Stimulated activated naive CD8-positive, alpha-beta T cell treated with anti-CD3 and anti-CD28 coated beads, Interleukin-15, Interleukin-2, amounts not matched to agents 100 ng/mL and 50 ng/mL, for 24 hours (primary cell): ENCODE data around the gene ELANE.
"Not testable (repeated sequence)": the region's sequence is repeated elsewhere in the genome, so short reads cannot be mapped to it uniquely, and the experiment has no call there.

Experiments used
- H3K27ac Mint-ChIP-seq: one replicate; pipeline ENCODE4 v1.8.0; 2021; ENCODE audit warnings: mild to moderate bottlenecking, mixed read lengths
- H3K27me3 Mint-ChIP-seq: one replicate; pipeline ENCODE4 v1.8.0; 2021; ENCODE audit warnings: mixed read lengths
- H3K36me3 Mint-ChIP-seq: one replicate; pipeline ENCODE4 v1.8.0; 2021; ENCODE audit warnings: low read depth, mixed read lengths
- H3K4me1 Mint-ChIP-seq: one replicate; pipeline ENCODE4 v1.8.0; 2021; ENCODE audit warnings: low read depth, mixed read lengths
- H3K4me3 Mint-ChIP-seq: one replicate; pipeline ENCODE4 v1.8.0; 2021; ENCODE audit warnings: mild to moderate bottlenecking, mixed read lengths
- H3K9me3 Mint-ChIP-seq: one replicate; pipeline ENCODE4 v1.8.0; 2021; ENCODE audit warnings: mixed read lengths

The ELANE gene

DNA sequence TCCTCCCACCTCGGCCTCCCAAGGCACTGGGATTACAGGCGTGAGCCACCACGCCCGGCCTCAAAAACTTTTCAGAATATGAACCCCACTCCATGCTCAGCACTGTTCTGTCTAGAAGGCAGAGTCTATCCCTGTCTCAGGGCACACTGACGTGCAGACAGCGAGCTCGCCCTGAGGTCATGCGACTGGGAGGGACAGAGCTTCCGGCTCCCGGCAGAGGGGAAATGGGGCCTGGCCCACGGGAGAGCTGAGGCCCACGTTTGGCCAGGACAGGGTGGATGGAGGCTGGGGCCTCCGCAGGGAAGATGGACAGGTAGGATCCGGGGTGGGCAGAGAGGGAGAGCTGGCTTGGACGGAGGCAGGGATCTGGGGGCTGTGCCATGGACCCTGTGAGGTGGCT is 27.2 kb upstream of the ELANE start:
- no peaks in the 10 kb centered on the region for H3K4me1 Mint-ChIP-seq
- H3K9me3 Mint-ChIP-seq = no peaks in the 10 kb centered on the region
- H3K27me3 Mint-ChIP-seq = peaks cover 5% of the 10 kb centered on the region
- no peaks in the 10 kb centered on the region for H3K36me3 Mint-ChIP-seq
- no peak overlapping the region for H3K4me3 Mint-ChIP-seq
- H3K27ac Mint-ChIP-seq = no peak overlapping the region

DNA sequence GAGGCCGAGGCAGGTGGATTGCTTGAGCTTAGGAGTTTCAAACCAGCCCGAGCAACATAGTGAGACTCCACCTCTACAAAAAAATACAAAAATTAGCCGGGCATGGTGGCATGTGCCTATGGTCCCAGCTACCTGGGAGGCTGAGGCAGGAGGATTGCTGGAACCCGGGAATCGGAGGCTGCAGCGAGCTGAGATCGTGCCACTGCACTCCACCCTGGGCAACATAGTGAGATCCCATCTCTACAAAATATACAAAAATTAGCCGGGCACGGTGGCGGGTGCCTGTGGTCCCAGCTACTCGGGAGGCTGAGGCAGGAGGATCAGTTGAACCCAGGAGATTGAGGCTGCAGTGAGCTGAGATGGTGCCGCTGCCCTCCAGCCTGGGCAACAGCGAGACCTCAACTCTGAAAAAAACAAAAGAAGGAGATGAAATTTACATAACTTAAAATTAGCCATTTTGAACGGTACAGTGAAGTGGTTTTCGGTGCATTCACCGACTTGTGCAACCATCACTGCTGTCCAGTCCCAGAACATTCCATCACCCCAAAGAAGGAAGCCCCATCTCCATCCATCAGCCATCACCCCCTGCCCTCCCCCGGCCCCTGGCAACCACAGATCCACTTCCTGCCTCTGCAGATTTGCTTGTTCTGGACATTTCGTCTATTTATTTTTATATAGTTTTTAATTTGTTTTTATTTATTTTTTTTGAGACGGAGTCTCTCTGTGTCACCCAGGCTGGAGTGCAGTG is 26.0 kb upstream of the ELANE start:
- no peaks in the 10 kb centered on the region for H3K4me1 Mint-ChIP-seq
- peaks cover 5% of the 10 kb centered on the region for H3K27me3 Mint-ChIP-seq
- H3K9me3 Mint-ChIP-seq = no peaks in the 10 kb centered on the region
- H3K27ac Mint-ChIP-seq = no peak overlapping the region
- H3K36me3 Mint-ChIP-seq = no peaks in the 10 kb centered on the region
- H3K4me3 Mint-ChIP-seq = no peak overlapping the region

DNA sequence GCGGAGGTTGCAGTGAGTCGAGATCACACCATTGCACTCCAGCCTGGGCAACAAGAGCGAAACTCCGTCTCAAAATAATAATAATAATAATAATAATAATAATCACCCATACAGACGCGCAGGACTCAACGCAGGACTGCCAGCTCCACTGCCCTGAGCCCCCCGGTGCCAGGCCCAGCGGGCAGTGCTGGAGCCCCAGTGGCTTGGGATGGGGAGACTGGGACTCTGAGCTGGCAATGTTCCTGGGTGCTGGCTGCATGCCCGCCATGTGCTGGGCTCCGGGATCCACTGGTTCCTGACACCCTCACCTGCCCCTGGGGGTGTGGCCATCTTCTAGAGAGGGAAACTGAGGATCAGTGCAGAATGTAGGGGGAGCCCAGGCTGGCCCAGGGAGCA is 24.8 kb upstream of the ELANE start:
- Mint-ChIP-seq H3K4me1 (no peaks in the 10 kb centered on the region), H3K4me3 (no peak overlapping the region), H3K36me3 (no peaks in the 10 kb centered on the region), H3K27ac (no peak overlapping the region), H3K27me3 (peaks cover 5% of the 10 kb centered on the region), H3K9me3 (no peaks in the 10 kb centered on the region)

DNA sequence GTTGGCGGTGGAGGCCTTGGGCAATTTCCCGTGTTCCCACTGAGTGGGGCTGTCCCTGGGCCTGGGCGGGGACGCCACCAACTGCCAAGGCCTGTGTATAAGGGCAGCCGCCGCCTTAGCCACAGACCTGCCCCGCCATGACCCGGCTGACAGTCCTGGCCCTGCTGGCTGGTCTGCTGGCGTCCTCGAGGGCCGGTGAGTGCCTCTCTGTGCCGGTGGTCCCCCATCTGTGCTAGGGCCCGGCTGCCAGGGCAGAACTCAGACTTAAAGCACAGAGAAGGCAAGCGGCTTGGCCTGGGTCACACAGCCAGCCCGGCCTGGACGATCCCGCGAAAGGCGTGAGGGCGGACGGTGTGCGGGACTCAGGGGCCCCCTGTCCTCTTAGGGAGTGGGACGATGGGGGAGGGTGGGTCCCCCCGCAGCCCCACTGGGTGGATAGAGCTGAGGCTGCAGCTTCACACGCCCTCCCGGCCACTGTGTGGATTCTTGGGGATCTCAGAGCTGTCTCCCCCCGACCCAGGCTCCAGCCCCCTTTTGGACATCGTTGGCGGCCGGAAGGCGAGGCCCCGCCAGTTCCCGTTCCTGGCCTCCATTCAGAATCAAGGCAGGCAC is 24.3 kb upstream of the ELANE start, which contains the start of gene AZU1:
Gene AZU1 (plus strand): TSS at position 128 of the 612 bp plus-strand sequence. CDS start 10 bp downstream, at position 138.
- H3K9me3 Mint-ChIP-seq = no peaks in the 10 kb centered on the region
- no peak within 1 kb of the TSS for H3K27ac Mint-ChIP-seq
- peaks cover 2% of the 10 kb centered on the region for H3K27me3 Mint-ChIP-seq
- H3K4me1 Mint-ChIP-seq = no peaks in the 10 kb centered on the region
- H3K36me3 Mint-ChIP-seq = no peaks in the 10 kb centered on the region
- no peak within 1 kb of the TSS for H3K4me3 Mint-ChIP-seq

DNA sequence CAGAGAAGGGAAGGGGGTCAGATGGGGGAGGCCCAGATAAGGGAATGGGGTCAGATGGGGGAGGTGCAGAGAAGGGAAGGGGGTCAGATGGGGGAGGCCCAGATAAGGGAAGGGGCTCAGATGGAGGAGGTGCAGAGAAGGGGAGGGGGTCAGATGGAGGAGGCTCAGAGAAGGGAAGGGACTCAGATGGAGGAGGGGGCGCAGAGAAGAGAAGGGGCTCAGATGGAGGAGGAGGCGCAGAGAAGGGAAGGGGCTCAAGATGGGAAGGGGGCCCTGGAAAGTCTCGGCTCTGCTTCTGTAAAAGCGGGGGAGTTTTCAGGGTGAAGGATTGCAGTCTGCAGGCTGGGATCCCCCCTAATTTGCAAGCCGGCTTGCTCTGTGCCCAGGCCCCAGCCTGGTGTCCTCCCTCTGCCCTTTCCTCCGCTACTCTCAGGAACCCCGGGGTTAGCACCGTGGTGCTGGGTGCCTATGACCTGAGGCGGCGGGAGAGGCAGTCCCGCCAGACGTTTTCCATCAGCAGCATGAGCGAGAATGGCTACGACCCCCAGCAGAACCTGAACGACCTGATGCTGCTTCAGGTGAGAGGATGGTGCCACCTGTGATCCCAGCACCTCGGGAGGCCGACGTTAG is 22.9 kb upstream of the ELANE start:
- Mint-ChIP-seq H3K4me1 (no peaks in the 10 kb centered on the region), H3K27ac (no peak overlapping the region), H3K36me3 (no peaks in the 10 kb centered on the region), H3K4me3 (no peak overlapping the region), H3K27me3 (no peaks in the 10 kb centered on the region), H3K9me3 (no peaks in the 10 kb centered on the region)

DNA sequence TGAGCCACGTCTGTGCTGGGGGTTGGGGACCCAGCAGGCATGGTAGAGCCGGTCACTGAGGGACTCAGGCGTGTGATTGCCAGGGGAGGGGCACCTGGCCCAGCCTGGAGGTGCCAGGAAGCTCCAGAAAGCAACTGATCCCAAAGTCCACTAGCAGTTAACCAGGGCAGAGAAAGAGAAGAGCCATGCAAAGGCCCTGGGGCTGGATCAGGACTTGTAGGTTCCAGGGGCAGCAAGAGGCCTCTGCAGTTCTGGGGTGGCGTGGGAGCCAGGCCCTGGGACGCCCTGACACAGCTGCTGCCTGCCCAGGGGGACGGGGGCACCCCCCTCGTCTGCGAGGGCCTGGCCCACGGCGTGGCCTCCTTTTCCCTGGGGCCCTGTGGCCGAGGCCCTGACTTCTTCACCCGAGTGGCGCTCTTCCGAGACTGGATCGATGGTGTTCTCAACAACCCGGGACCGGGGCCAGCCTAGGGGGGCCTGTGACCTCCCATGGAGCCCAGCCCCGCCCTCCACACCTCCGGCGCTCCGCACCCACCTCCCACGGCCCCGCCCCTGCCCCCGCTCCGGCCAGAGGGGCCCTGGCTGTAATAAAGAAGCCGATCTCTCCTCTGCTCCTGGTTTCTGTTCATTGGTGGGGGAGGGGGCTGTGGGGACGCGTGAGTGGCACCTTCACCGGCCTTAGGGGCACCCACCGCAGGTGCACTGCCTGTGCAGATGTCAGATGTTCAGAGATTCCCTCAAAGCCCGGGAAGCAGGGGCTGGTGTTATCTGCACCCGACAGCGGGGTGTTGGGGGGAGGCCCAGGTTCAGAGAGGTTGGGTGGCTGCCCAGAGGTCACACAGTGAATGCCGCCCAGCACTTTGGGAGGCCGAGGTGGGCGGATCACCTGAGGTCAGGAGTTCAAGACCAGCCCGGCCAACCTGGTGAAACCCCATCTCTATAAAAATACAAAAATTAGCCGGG is 20.4 kb upstream of the ELANE start:
- peaks cover 6% of the 10 kb centered on the region for H3K27me3 Mint-ChIP-seq
- no peaks in the 10 kb centered on the region for H3K4me1 Mint-ChIP-seq

DNA sequence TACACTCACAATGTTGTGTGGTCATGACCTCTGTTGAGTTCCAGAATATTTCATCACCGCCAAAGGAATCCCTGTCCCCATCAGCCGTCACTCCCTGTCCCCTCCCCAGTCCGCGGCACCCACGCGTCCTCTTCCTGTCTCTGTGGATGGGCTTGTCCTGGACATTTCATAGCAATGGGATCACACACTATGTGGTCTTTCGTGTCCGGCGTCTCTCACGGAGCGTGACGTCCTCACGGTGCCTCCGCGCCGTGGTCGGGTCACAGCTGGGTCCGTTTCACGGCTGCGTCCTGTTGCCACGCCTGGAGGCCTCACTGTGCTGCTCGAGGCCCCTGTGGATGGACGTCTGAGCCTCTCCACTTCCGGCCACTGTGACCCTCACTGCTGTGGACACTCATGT is 17.9 kb upstream of the ELANE start:
- no peak overlapping the region for H3K27ac Mint-ChIP-seq

More for the DNA sequence above, 20.4 kb upstream of the ELANE start:
- Mint-ChIP-seq H3K36me3 (no peaks in the 10 kb centered on the region), H3K4me3 (no peak overlapping the region), H3K27ac (no peak overlapping the region), H3K9me3 (no peaks in the 10 kb centered on the region)

DNA sequence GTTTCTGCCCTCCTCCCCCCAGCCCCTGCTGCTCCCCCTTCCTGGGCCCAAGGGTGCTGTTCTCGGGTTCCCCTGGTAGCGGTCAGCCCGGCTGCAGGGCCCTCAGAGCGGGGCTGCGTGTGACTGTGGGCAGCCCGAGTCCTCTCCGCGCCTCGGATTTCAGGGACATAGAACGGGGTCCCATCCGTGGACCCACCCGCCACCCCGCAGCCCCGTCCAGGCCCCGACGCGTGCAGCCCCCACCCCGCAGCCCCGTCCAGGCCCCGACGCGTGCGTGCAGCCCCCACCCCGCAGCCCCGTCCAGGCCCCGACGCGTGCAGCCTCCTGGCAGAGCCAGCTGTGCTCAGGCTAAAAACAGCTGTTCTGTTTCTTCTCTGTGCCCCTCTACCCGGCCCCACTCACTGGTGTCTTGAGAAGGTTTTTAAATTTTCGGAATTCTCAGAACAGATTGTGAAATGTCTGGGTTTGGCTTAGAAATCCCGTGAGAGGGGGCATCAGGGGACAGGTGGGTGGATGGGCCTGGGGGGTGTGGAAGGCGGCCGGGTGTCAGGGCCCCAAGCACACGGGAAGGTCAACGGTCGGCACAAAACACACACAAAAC is 16.8 kb upstream of the ELANE start:
- Mint-ChIP-seq H3K36me3 (no peaks in the 10 kb centered on the region), H3K9me3 (no peaks in the 10 kb centered on the region), H3K4me1 (no peaks in the 10 kb centered on the region), H3K27me3 (peaks cover 6% of the 10 kb centered on the region), H3K27ac (no peak overlapping the region), H3K4me3 (no peak overlapping the region)

More for the DNA sequence above, 17.9 kb upstream of the ELANE start:
- H3K4me3 Mint-ChIP-seq = no peak overlapping the region
- H3K27me3 Mint-ChIP-seq = peaks cover 6% of the 10 kb centered on the region
- no peaks in the 10 kb centered on the region for H3K9me3 Mint-ChIP-seq
- no peaks in the 10 kb centered on the region for H3K4me1 Mint-ChIP-seq
- no peaks in the 10 kb centered on the region for H3K36me3 Mint-ChIP-seq

DNA sequence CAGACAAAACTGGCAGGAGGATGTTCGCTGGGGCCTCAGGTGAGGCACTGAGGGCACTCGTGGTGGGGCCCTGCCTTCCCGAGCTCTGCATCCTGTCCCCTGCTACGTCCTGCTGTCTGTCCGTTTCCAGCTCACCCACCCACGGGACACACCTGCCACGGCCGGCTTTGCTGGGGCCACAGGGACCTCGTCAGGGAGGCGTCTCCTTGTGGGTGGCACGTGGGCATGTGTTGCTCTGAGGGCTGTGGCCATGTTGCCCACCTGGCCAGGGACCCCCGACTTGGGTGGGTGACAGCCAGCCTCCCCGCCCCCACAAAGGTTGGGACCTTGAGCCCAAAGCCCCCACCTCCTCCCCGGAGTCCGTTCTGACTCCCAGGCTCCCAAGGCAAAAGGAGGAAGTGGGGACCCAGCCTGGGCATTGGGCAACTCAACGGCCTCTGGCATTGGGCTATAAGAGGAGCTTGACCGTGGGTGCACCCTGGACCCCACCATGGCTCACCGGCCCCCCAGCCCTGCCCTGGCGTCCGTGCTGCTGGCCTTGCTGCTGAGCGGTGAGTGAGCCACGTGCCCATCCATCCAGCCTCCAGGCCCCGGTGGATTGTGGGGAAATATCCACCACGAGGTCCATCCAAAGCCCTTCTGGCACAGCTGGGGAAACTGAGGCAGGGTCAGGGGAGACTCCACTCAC is 11.4 kb upstream of the ELANE start, which contains the start of gene PRTN3:
Gene PRTN3 (plus strand): TSS at position 481 of the 688 bp plus-strand sequence. CDS start 10 bp downstream, at position 491.
- Mint-ChIP-seq H3K27me3 (peaks cover 23% of the 10 kb centered on the region), H3K36me3 (no peaks in the 10 kb centered on the region), H3K27ac (peak within 1 kb of the TSS; percentile 38), H3K9me3 (no peaks in the 10 kb centered on the region), H3K4me3 (no peak within 1 kb of the TSS), H3K4me1 (peaks cover 3% of the 10 kb centered on the region)

DNA sequence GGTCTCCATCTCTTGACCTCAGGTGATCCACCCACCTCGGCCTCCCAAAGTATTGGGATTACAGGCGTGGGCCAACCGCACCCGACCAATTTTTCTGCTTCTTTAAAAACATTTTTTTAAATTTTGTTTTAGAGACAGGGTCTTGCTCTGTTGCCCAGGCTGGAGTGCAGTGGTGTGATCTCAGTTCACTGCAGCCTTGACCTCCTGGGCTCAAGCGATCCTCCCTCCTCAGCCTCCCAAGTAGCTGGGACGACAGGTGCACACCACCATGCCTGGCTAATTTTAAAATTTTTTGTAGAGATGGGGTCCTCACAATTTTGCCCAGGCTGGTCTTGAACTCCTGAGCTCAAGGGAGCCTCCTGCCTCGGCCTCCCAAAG is 9.3 kb upstream of the ELANE start:
- not testable (repeated sequence) for H3K27ac Mint-ChIP-seq, H3K36me3 Mint-ChIP-seq, H3K4me1 Mint-ChIP-seq, H3K4me3 Mint-ChIP-seq, H3K9me3 Mint-ChIP-seq
- H3K27me3 Mint-ChIP-seq = peaks cover 25% of the 10 kb centered on the region

DNA sequence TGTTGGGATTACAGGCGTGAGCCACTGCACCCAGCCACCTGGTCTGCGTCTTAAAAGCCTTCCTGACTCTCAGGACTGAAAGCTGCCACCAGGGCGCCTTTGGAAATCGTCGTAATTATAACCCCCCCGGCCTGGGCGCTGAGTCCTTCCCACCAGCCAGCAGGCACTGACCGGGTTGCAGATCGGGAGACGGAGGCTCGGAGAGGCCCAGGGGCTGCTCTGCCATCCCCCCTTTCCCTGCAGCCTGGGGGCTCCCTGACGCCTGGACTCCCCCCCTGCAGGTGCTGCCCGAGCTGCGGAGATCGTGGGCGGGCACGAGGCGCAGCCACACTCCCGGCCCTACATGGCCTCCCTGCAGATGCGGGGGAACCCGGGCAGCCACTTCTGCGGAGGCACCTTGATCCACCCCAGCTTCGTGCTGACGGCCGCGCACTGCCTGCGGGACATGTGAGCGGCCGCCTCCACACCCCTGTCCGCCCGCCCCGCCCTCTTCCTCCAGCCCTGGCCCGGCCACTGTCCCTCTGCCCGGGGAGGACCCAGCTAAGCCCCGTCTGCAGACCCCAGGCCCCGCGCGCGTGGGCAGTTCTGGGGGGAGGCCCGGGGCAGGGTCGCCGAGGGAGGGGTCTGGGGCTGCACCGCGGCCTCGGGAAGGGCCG is 8.8 kb upstream of the ELANE start:
- no peaks in the 10 kb centered on the region for H3K36me3 Mint-ChIP-seq
- H3K4me3 Mint-ChIP-seq = no peak overlapping the region
- no peaks in the 10 kb centered on the region for H3K9me3 Mint-ChIP-seq
- H3K27ac Mint-ChIP-seq = no peak overlapping the region
- H3K4me1 Mint-ChIP-seq = peaks cover 3% of the 10 kb centered on the region
- H3K27me3 Mint-ChIP-seq = peaks cover 25% of the 10 kb centered on the region

DNA sequence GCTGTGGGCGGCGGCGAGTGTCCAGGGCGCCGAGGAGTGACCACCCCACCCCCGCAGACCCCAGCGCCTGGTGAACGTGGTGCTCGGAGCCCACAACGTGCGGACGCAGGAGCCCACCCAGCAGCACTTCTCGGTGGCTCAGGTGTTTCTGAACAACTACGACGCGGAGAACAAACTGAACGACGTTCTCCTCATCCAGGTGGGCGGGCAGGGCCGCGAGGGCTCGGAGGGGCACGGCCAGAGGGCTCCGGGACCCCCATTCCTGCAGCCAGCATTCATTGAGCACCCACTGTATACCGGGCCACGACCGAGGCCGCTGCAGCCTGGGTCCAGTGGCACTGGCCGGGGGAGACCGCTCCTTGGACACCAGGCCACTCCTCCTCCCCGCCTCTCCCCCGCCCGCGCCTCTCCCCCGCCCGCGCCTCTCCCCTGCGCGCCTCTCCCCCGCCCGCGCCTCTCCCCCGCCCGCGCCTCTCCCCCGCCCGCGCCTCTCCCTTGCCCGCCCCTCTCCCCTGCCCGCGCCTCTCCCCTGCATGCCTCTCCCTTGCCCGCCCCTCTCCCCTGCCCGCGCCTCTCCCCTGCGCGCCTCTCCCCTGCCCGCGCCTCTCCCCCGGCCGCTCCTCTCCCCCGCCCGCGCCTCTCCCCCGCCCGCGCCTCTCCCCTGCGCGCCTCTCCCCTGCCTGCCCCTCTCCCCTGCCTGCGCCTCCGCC is 8.1 kb upstream of the ELANE start:
- Mint-ChIP-seq H3K27me3 (peaks cover 25% of the 10 kb centered on the region), H3K27ac (no peak overlapping the region), H3K4me1 (peaks cover 3% of the 10 kb centered on the region), H3K9me3 (no peaks in the 10 kb centered on the region), H3K4me3 (no peak overlapping the region), H3K36me3 (no peaks in the 10 kb centered on the region)

DNA sequence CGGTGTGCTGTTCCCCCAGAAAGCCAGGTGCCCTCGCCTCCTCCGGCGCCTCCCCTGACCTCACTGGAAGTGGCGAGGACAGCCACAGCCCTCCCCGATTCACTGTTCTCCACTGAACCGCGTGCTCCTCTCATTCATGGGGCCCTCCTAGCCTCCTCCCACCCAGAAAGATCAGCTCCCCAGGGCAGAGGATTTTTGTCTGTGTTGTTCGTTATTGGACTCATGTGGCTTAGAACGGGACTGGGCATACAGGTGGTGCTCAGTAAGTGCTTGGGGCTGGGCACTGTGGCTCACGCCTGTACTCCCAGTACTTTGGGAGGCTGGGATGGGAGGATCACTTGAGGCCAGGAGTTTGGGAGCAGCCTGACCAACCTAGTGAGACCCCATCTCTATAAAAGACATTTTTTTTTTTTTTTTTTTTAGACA is 7.5 kb upstream of the ELANE start:
- peaks cover 3% of the 10 kb centered on the region for H3K4me1 Mint-ChIP-seq
- H3K4me3 Mint-ChIP-seq = no peak overlapping the region
- H3K27ac Mint-ChIP-seq = no peak overlapping the region
- peaks cover 29% of the 10 kb centered on the region for H3K27me3 Mint-ChIP-seq
- no peaks in the 10 kb centered on the region for H3K36me3 Mint-ChIP-seq
- no peaks in the 10 kb centered on the region for H3K9me3 Mint-ChIP-seq
